ENCODE results near the gene MAPK12. TPM values are rescaled to one million over a fixed set of nuclear protein-coding genes. Genes with fewer than 3 reads are reported as not detected.

The MAPK12 gene
- total and polyA plus RNA-seq, 10 of the 15 experiments (the other 5 are each of a cell fraction or from before 2014, with no cell fraction given): 1.1 to 38.9 (median 16.3) TPM

DNA sequence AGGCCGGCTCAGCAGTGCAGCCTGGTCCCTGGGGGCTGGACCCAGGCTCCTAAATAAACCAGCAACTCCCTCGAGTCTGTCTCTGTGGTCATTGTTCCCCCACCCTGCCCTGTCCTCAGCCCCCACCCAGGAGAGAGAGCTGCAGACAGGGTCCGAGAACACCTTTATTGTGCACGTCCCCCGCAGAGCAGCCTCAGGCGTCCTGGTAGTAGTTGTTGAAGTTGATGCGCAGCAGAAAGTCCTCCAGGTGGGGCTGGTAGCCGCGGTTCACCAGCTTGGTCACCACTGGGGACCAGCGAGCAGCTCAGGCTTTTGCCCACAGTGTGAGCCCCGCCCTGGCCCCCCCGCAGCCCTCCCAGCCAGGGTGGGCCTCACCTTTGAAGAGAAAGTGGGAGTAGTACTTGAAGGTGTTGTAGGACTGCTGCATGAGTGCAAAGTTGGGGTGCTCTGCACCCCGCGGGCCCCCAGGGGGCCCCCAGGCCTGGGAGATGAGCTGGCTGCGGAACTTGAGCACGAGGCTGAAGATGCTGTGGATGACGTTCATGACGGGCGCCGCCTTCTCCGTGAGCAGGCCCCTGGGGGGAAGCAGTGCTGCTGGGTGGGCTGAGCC is 43.8 kb downstream of the MAPK12 start (continued):
- TF ChIP-seq, protein P1, sequence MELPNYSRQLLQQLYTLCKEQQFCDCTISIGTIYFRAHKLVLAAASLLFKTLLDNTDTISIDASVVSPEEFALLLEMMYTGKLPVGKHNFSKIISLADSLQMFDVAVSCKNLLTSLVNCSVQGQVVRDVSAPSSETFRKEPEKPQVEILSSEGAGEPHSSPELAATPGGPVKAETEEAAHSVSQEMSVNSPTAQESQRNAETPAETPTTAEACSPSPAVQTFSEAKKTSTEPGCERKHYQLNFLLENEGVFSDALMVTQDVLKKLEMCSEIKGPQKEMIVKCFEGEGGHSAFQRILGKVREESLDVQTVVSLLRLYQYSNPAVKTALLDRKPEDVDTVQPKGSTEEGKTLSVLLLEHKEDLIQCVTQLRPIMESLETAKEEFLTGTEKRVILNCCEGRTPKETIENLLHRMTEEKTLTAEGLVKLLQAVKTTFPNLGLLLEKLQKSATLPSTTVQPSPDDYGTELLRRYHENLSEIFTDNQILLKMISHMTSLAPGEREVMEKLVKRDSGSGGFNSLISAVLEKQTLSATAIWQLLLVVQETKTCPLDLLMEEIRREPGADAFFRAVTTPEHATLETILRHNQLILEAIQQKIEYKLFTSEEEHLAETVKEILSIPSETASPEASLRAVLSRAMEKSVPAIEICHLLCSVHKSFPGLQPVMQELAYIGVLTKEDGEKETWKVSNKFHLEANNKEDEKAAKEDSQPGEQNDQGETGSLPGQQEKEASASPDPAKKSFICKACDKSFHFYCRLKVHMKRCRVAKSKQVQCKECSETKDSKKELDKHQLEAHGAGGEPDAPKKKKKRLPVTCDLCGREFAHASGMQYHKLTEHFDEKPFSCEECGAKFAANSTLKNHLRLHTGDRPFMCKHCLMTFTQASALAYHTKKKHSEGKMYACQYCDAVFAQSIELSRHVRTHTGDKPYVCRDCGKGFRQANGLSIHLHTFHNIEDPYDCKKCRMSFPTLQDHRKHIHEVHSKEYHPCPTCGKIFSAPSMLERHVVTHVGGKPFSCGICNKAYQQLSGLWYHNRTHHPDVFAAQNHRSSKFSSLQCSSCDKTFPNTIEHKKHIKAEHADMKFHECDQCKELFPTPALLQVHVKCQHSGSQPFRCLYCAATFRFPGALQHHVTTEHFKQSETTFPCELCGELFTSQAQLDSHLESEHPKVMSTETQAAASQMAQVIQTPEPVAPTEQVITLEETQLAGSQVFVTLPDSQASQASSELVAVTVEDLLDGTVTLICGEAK (IDR thresholded peaks at IDR 0.05; ENCODE audit: borderline replicate concordance): no peak
- TF ChIP-seq RAD21 (IDR thresholded peaks at IDR 0.05; ENCODE audit: insufficient read depth, low read depth, low read length): no peak

DNA sequence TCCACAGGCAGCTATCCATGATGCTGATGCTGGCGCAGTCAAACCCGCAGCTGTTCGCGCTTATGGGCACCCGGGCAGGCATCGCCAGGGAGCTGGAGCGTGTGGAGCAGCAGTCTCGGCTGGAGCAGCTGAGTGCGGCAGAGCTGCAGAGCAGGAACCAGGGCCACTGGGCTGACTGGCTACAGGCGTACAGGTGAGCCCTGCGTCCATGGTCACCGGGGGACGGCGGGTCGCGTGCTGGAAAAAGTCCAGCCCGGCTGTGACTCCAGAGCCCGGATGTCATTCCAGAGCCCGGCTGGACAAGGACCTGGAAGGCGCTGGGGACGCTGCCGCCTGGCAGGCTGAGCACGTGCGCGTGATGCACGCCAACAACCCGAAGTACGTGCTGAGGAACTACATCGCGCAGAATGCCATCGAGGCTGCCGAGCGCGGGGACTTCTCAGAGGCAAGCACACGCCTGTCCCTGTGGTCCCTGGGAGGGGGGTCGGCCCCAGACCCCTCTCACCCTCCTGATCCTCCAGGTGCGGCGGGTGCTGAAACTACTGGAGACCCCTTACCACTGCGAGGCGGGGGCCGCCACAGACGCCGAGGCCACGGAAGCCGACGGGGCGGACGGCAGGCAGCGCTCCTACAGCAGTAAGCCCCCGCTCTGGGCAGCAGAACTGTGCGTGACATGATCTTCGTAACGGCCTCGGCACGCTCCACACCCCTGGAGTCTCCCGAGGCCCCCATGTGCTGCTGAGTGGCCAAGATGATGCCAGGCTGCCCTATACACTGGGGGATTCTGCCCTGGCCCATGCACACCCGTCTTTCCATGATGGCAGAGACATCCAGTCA is 44.6 kb downstream of the MAPK12 start:
- Histone ChIP-seq H3K9me3 (replicated peaks; ENCODE audit: control insufficient read depth, insufficient read depth, low read length) (no peaks in the 10 kb centered on the region), H4K20me1 (ENCODE audit: control insufficient read depth, insufficient read depth) (no peaks in the 10 kb centered on the region), H3K36me3 (ENCODE audit: control insufficient read depth in 2 of 2, insufficient read depth in 2 of 2, low read length in 1 of 2) (peaks cover 24 to 59% of the 10 kb centered on the region in 2 experiments; a peak in 3 of 4 replicates), H3K4me3 (no peak overlapping the region), H3K27ac (ENCODE audit: control insufficient read depth, insufficient read depth) (no peak overlapping the region), H3K27me3 (replicated peaks in 1 of 2; ENCODE audit: control insufficient read depth in 2 of 2, insufficient read depth in 2 of 2, low read length in 1 of 2) (no peaks in the 10 kb centered on the region), H3K4me2 (ENCODE audit: control insufficient read depth, insufficient read depth) (no peak overlapping the region), H2AFZ (ENCODE audit: control insufficient read depth, low read depth, low read length) (no peak overlapping the region), H3K79me2 (ENCODE audit: control insufficient read depth, insufficient read depth, low read length) (no peaks in the 10 kb centered on the region; the same call in 1 of the 2 replicates), H3K4me1 (ENCODE audit: control insufficient read depth, insufficient read depth, low read length) (no peaks in the 10 kb centered on the region), H3K9ac (ENCODE audit: control insufficient read depth, insufficient read depth, low read length) (no peak overlapping the region)
- ChIA-PET CTCF (no interaction called here), POLR2A (no interaction called here), SMC1A (ENCODE audit: uncharacterized antibody, unreplicated experiment) (no interaction called here), RAD21 (ENCODE audit: unreplicated experiment) (no interaction called here)
- no TSS peak for BruUV-seq (replicated peaks)
- no peak for ATAC-seq
- in situ Hi-C loops (cut with MboI): no loop called here
- no peak for DNase-seq (ENCODE audit: low read depth, low spot score)
- peak; percentile 27; the same call in 1 of the 2 replicates for TF ChIP-seq POLR2A (IDR thresholded peaks at IDR 0.05; ENCODE audit: low read depth, low read length)
- TF ChIP-seq NFYB (IDR thresholded peaks at IDR 0.05; ENCODE audit: insufficient read depth, low read depth, low read length): no peak
- FAIRE-seq: no peak
- 96% methylated on average over 57 of the region's 57 CpGs for WGBS (ENCODE audit: insufficient coverage, insufficient replicate concordance, low lambda C conversion rate, missing lambda C conversion rate)
- intact Hi-C loops (cut with micrococcal nuclease; ENCODE audit: unreplicated experiment): no loop called here
